ENCODE data around the gene TMEM169. TPM values are rescaled to one million over a fixed set of nuclear protein-coding genes. Genes with fewer than 3 reads are reported as not detected.

TMEM169 gene
- polyA plus RNA-seq, 4 donors: 0.54 to 3.2 (median 0.90) TPM

DNA sequence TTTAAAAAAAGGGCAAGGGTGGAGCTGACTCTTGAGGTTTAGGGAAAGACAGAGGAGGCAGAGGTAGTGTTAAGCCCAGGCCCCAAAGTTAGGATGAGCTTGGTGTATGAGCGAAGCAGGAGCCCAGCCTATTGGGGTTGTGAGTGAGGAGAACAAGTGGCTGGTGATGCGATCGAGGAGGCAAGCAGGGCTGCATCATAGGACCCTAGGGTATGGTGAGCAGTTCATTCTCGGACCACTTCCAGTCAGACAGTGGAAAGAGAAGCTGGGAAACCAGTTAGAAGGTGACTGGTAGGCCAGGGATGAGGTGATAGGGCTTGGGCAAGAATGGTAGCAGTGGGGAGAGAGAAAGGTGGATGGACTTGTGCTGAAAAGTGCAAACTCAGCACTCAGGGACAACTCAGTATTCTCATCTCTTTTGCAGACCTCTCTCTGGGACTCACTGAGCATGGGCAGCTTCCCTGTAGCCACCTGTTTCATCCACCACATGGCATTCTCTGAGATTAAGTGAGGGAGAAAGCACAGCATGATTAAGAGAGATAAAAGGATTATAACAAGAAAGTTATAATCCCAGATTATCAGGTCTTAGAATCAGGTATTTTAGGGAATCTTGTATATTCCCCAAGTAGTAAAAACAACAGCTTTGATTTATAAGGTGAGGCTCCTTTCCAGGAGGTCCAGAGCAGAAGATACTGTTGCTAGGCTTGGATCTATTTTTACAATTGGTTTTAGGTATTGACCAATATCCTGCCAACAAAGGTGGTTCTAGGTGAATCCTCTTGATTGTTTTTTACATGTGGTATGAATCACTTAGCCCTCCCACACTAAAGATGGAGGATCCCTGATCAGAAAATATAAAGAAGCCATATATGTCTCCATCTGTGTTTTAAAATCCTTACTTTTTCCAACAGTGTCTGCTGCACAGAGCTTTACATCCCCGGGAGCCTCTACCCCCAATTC, 65.7 kb downstream of the TMEM169 start:
- Histone ChIP-seq H3K27ac (ENCODE audit: low read depth in 1 of 3, low read length in 2 of 3) (no peak overlapping the region), H3K27me3 (ENCODE audit: control insufficient read depth in 3 of 3, insufficient read depth in 3 of 3, low read length in 3 of 3) (no peaks in the 10 kb centered on the region), H3K4me3 (ENCODE audit: low read depth in 1 of 3, low read length in 3 of 3) (no peak overlapping the region), H3K9me3 (ENCODE audit: control insufficient read depth in 2 of 2, insufficient read depth in 1 of 2, low read depth in 1 of 2, low read length in 1 of 2) (no peaks in the 10 kb centered on the region), H3K4me1 (ENCODE audit: control insufficient read depth in 3 of 3, insufficient read depth in 2 of 3, low read depth in 1 of 3, low read length in 2 of 3) (no peaks in the 10 kb centered on the region), H3K36me3 (ENCODE audit: control insufficient read depth in 3 of 3, insufficient read depth in 2 of 3, low read depth in 1 of 3, low read length in 3 of 3) (peaks cover 7 to 48% (median 34%) of the 10 kb centered on the region in 3 donors)
- FAIRE-seq: no peak
- DNase-seq: no peak
- WGBS, 3 donors: 94 to 97% (median 96%) methylated on average over 5 of the region's 5 CpGs

DNA sequence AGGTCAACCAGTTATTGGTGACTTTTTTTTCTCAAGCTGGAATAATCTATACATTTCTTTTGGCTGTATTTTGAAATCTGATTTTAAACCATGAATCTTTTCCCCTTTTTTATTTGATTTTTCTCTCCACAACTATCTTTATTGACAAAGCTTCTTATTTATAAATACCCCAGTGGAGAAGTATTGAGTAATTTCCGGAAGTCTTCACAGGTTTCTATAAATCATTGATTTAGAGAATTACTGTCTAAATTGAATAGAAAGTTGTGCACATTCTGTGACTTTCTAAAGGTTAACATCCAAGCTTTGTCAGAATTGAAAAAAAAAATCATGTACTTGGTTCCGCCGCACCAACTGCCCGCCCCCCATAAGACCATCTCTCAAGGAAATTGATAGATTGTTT, 67.3 kb downstream of the TMEM169 start:
- Histone ChIP-seq H3K9me3 (ENCODE audit: control insufficient read depth in 2 of 2, insufficient read depth in 1 of 2, low read depth in 1 of 2, low read length in 1 of 2) (no peaks in the 10 kb centered on the region), H3K4me1 (ENCODE audit: control insufficient read depth in 3 of 3, insufficient read depth in 2 of 3, low read depth in 1 of 3, low read length in 2 of 3) (no peaks in the 10 kb centered on the region), H3K27me3 (ENCODE audit: control insufficient read depth in 3 of 3, insufficient read depth in 3 of 3, low read length in 3 of 3) (no peaks in the 10 kb centered on the region), H3K36me3 (ENCODE audit: control insufficient read depth in 3 of 3, insufficient read depth in 2 of 3, low read depth in 1 of 3, low read length in 3 of 3) (peaks cover 11 to 54% (median 30%) of the 10 kb centered on the region in 3 donors), H3K27ac (ENCODE audit: low read depth in 1 of 3, low read length in 2 of 3) (no peak overlapping the region), H3K4me3 (ENCODE audit: low read depth in 1 of 3, low read length in 3 of 3) (no peak overlapping the region)
- 94 to 97% (median 96%) methylated on average over 4 of the region's 4 CpGs for WGBS, 3 donors
- DNase-seq: no peak
- FAIRE-seq: no peak

GRCh38 chr2:216149741-216150140, 68.0 kb downstream of the TMEM169 start:
- DNase-seq (no peak), FAIRE-seq (no peak)
- H3K4me3 ChIP-seq (ENCODE audit: low read depth in 1 of 3, low read length in 3 of 3): no peak overlapping the region
- 84 to 88% (median 86%) methylated on average over 5 of the region's 5 CpGs for WGBS, 3 donors
- H3K9me3 ChIP-seq (ENCODE audit: control insufficient read depth in 2 of 2, insufficient read depth in 1 of 2, low read depth in 1 of 2, low read length in 1 of 2): no peaks in the 10 kb centered on the region
- H3K27ac ChIP-seq (ENCODE audit: low read depth in 1 of 3, low read length in 2 of 3): no peak overlapping the region
- no peaks in the 10 kb centered on the region for H3K4me1 ChIP-seq (ENCODE audit: control insufficient read depth in 3 of 3, insufficient read depth in 2 of 3, low read depth in 1 of 3, low read length in 2 of 3)
- no peaks in the 10 kb centered on the region for H3K27me3 ChIP-seq (ENCODE audit: control insufficient read depth in 3 of 3, insufficient read depth in 3 of 3, low read length in 3 of 3)
- H3K36me3 ChIP-seq (ENCODE audit: control insufficient read depth in 3 of 3, insufficient read depth in 2 of 3, low read depth in 1 of 3, low read length in 3 of 3): peaks cover 11 to 50% (median 30%) of the 10 kb centered on the region in 3 donors

GRCh38 chr2:216151313-216152025, 69.8 kb downstream of the TMEM169 start:
- Histone ChIP-seq H3K9me3 (ENCODE audit: control insufficient read depth in 2 of 2, insufficient read depth in 1 of 2, low read depth in 1 of 2, low read length in 1 of 2) (no peaks in the 10 kb centered on the region), H3K36me3 (ENCODE audit: control insufficient read depth in 3 of 3, insufficient read depth in 2 of 3, low read depth in 1 of 3, low read length in 3 of 3) (peaks cover 16 to 51% (median 29%) of the 10 kb centered on the region in 3 donors), H3K4me1 (ENCODE audit: control insufficient read depth in 3 of 3, insufficient read depth in 2 of 3, low read depth in 1 of 3, low read length in 2 of 3) (no peaks in the 10 kb centered on the region), H3K27me3 (ENCODE audit: control insufficient read depth in 3 of 3, insufficient read depth in 3 of 3, low read length in 3 of 3) (no peaks in the 10 kb centered on the region), H3K4me3 (ENCODE audit: low read depth in 1 of 3, low read length in 3 of 3) (no peak overlapping the region), H3K27ac (ENCODE audit: low read depth in 1 of 3, low read length in 2 of 3) (no peak overlapping the region)
- no peak for DNase-seq
- 92 to 94% (median 94%) methylated on average over 7 of the region's 7 CpGs for WGBS, 3 donors
- no peak for FAIRE-seq

Other genes with a start within 250 kb of the TMEM169 start
- 1 to 10 TPM; 1.9 to 8.7 (median 4.9) TPM for gene MREG, start 68.4 kb upstream of the TMEM169 start, polyA plus RNA-seq
- 10 to 100 TPM; 22.3 to 68.8 (median 41.1) TPM for gene PECR, start 110 bp upstream of the TMEM169 start, polyA plus RNA-seq
- gene XRCC5, start 27.4 kb downstream of the TMEM169 start, polyA plus RNA-seq: 100 to 1,000 TPM in 2 of 4 donors, 10 to 100 TPM in 2; 76.7 to 188 (median 99.5) TPM

All from small intestine (tissue), 7 donors.